Keratinocyte (primary cell): ENCODE measurements around the gene POFUT2. TPM values are rescaled to one million over a fixed set of nuclear protein-coding genes. Genes with fewer than 3 reads are reported as not detected.

Experiments
- DNase-seq: peaks from one replicate; pipeline ENCODE4 v3.0.0-alpha.2; 2011; ENCODE audit warnings: low read depth, missing footprints, low spot score
- FAIRE-seq: peaks from 2 replicates; lab custom pipeline; 2011; peaks lifted over from hg19 to GRCh38; lab: Jason Lieb, UNC
- H2AFZ ChIP-seq: 2 replicates; pipeline ENCODE4 v1.6.0; 2012; ENCODE audit warnings: low read length, control low read depth, inconsistent platforms; ENCODE audit not compliant: control insufficient read depth
- H3K27ac ChIP-seq: 2 replicates; pipeline ENCODE4 v1.5.1; 2011; ENCODE audit warnings: low read length; ENCODE audit not compliant: control insufficient read depth, insufficient read depth
- H3K27me3 ChIP-seq: 3 replicates; pipeline ENCODE4 v1.6.0; 2011; ENCODE audit warnings: low read length; ENCODE audit not compliant: control insufficient read depth, insufficient read depth; ENCODE audit errors: extremely low read depth
- H3K36me3 ChIP-seq, 2 experiments: 2 replicates in 1 of 2; 3 replicates in 1 of 2; pipeline ENCODE4 v1.5.1; 2011; ENCODE audit warnings: low read length in 2 of 2, mild to moderate bottlenecking in 1 of 2; ENCODE audit not compliant: control insufficient read depth in 2 of 2, insufficient read depth in 2 of 2; ENCODE audit errors: extremely low read depth in 1 of 2
- H3K4me1 ChIP-seq: 3 replicates; pipeline ENCODE4 v1.5.1; 2011; ENCODE audit warnings: low read length; ENCODE audit not compliant: control insufficient read depth, insufficient read depth; ENCODE audit errors: extremely low read depth
- H3K4me2 ChIP-seq: 3 replicates; pipeline ENCODE4 v1.6.0; 2011; ENCODE audit warnings: low read depth, low read length; ENCODE audit not compliant: control insufficient read depth, insufficient read depth; ENCODE audit errors: extremely low read depth
- H3K4me3 ChIP-seq, 3 experiments: fragments of 200-600 bp in 1 of 3; sonication (generic) in 1 of 3; 2 replicates in 2 of 3; 3 replicates in 1 of 3; pipeline ENCODE4 v1.5.1; 2011 to 2016; ENCODE audit warnings: low read length in 3 of 3, mild to moderate bottlenecking in 3 of 3, control low read depth in 2 of 3, inconsistent platforms in 1 of 3, low read depth in 1 of 3, mixed read lengths in 1 of 3, mixed run types in 1 of 3, moderate library complexity in 1 of 3; ENCODE audit not compliant: control insufficient read depth in 2 of 3, insufficient read depth in 2 of 3; ENCODE audit errors: extremely low read depth in 1 of 3
- H3K79me2 ChIP-seq: 2 replicates; pipeline ENCODE4 v1.6.0; 2012; ENCODE audit warnings: low read length; ENCODE audit not compliant: control insufficient read depth, insufficient read depth
- H3K9ac ChIP-seq: 3 replicates; pipeline ENCODE4 v1.6.0; 2011; ENCODE audit warnings: low read length; ENCODE audit not compliant: control insufficient read depth, insufficient read depth; ENCODE audit errors: extremely low read depth
- H3K9me1 ChIP-seq: 3 replicates; pipeline ENCODE4 v1.6.0; 2011; ENCODE audit warnings: low read length; ENCODE audit not compliant: control insufficient read depth, insufficient read depth; ENCODE audit errors: extremely low read depth
- H3K9me3 ChIP-seq: 2 replicates; pipeline ENCODE4 v1.5.1; 2012; ENCODE audit warnings: low read depth, low read length; ENCODE audit not compliant: control insufficient read depth
- H4K20me1 ChIP-seq: 3 replicates; pipeline ENCODE4 v1.6.0; 2011; ENCODE audit warnings: low read length; ENCODE audit not compliant: control insufficient read depth, insufficient read depth; ENCODE audit errors: extremely low read depth
- CTCF ChIP-seq, 3 experiments: IDR thresholded peaks in 1 of 3; conservative IDR thresholded peaks in 1 of 3; optimal IDR thresholded peaks in 1 of 3; 2 replicates in 2 of 3; 3 replicates in 1 of 3; pipeline versions ENCODE3 to v1.5.1; 2011; ENCODE audit warnings: low read length in 3 of 3, mild to moderate bottlenecking in 3 of 3, moderate library complexity in 2 of 3, control low read depth in 1 of 3, inconsistent platforms in 1 of 3; ENCODE audit not compliant: insufficient read depth in 2 of 3; ENCODE audit errors: extremely low read depth in 1 of 3
- EZH2 ChIP-seq: IDR thresholded peaks from one replicate; pipeline ENCODE4 v1.6.1; 2012; ENCODE audit warnings: inconsistent platforms, mild to moderate bottlenecking, low read length, moderate library complexity
- dilution Hi-C: fragments of 300-500 bp; cut with MboI; formaldehyde crosslinking; loops from one replicate; pipeline ENCODE4 v1.7.0; 2020; ENCODE audit warnings: low sequenced_read_pairs; ENCODE audit not compliant: extremely low pct_ligation_motif_present
- polyA plus RNA-seq, 5 experiments: library from polyadenylated mRNA; depleted of rRNA in 3 of 5; stranded (reverse) in 3 of 5; stranded (forward) in 1 of 5; unstranded in 1 of 5; fragments of >200 nt; gene quantifications; 1 replicate in 1 of 5; 2 replicates in 3 of 5; 3 replicates in 1 of 5; pipeline versions ENCODE4 v1.2.1 to v1.2.3, GENCODE V29; 2011 to 2012; ENCODE audit warnings: missing spikeins in 2 of 5, low read depth in 1 of 5, low replicate concordance in 1 of 5

Gene POFUT2
- polyA plus RNA-seq, 1 donor (not counting 4 experiments of a cell fraction or from before 2014, with no cell fraction given): 8.8 TPM

GRCh38 chr21:45285266-45285931, 2.3 kb downstream of the POFUT2 start:
- Histone ChIP-seq H3K9me3 (no peaks in the 10 kb centered on the region), H3K27ac (no peak overlapping the region), H3K36me3 (peaks cover 21 to 32% of the 10 kb centered on the region in 2 experiments), H3K9ac (no peak overlapping the region), H2AFZ (no peak overlapping the region), H3K27me3 (no peaks in the 10 kb centered on the region), H3K79me2 (peaks cover 3% of the 10 kb centered on the region), H4K20me1 (peaks cover 6% of the 10 kb centered on the region), H3K9me1 (no peaks in the 10 kb centered on the region), H3K4me2 (no peak overlapping the region), H3K4me1 (peaks cover 4% of the 10 kb centered on the region), H3K4me3 (no peak overlapping the region)
- DNase-seq (no peak), FAIRE-seq (no peak)
- TF ChIP-seq CTCF (optimal IDR thresholded peaks at IDR 0.05 in 1 of 3, IDR thresholded peaks at IDR 0.05 in 1 of 3, conservative IDR thresholded peaks at IDR 0.05 in 1 of 3; ENCODE audit: extremely low read depth in 1 of 3, insufficient read depth in 2 of 3, low read length in 3 of 3): no peak
- TF ChIP-seq EZH2: no peak
- dilution Hi-C loops: no loop called here

GRCh38 chr21:45284456-45284741, 3.3 kb downstream of the POFUT2 start:
- peaks cover 4% of the 10 kb centered on the region for H3K4me1 ChIP-seq
- H2AFZ ChIP-seq: no peak overlapping the region
- FAIRE-seq (no peak), DNase-seq (no peak)
- H3K79me2 ChIP-seq: peaks cover 3% of the 10 kb centered on the region
- no peaks in the 10 kb centered on the region for H3K9me3 ChIP-seq
- TF ChIP-seq EZH2 (no peak), CTCF (optimal IDR thresholded peaks at IDR 0.05 in 1 of 3, IDR thresholded peaks at IDR 0.05 in 1 of 3, conservative IDR thresholded peaks at IDR 0.05 in 1 of 3; ENCODE audit: extremely low read depth in 1 of 3, insufficient read depth in 2 of 3, low read length in 3 of 3) (no peak)
- H3K4me2 ChIP-seq: no peak overlapping the region
- no peak overlapping the region for H3K4me3 ChIP-seq
- no peaks in the 10 kb centered on the region for H3K27me3 ChIP-seq
- H4K20me1 ChIP-seq: peaks cover 6% of the 10 kb centered on the region
- dilution Hi-C loops: no loop called here
- H3K9me1 ChIP-seq: no peaks in the 10 kb centered on the region
- peaks cover 24 to 38% of the 10 kb centered on the region in 2 experiments for H3K36me3 ChIP-seq
- no peak overlapping the region for H3K27ac ChIP-seq
- H3K9ac ChIP-seq: no peak overlapping the region
